ENCODE measurements around the gene SLC7A8.

SLC7A8 gene

DNA sequence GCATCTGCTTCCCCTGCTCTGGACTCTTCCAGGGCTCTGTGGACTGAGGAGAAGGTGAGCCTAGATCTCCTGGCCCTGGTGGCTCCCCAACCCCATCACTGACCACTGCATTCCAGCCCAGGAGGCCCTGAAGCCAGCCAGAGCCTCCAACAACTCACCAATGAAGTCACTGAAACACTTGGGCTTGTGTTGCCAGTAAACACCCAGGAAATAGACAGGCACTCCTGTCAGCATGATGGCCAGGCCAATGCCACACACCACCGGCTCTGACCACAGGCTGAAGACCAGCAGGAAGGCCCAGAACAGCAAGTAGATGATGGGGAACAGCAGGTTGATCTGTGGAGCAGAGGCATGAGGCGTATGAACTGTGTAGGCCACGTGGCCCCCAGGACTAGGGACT, 55.6 kb downstream of the SLC7A8 start:
- DNase-seq (ENCODE audit: low spot score): no peak
- TF ChIP-seq, protein P1, sequence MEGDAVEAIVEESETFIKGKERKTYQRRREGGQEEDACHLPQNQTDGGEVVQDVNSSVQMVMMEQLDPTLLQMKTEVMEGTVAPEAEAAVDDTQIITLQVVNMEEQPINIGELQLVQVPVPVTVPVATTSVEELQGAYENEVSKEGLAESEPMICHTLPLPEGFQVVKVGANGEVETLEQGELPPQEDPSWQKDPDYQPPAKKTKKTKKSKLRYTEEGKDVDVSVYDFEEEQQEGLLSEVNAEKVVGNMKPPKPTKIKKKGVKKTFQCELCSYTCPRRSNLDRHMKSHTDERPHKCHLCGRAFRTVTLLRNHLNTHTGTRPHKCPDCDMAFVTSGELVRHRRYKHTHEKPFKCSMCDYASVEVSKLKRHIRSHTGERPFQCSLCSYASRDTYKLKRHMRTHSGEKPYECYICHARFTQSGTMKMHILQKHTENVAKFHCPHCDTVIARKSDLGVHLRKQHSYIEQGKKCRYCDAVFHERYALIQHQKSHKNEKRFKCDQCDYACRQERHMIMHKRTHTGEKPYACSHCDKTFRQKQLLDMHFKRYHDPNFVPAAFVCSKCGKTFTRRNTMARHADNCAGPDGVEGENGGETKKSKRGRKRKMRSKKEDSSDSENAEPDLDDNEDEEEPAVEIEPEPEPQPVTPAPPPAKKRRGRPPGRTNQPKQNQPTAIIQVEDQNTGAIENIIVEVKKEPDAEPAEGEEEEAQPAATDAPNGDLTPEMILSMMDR (IDR thresholded peaks at IDR 0.05; ENCODE audit: extremely low read depth, missing control alignments): no peak

DNA sequence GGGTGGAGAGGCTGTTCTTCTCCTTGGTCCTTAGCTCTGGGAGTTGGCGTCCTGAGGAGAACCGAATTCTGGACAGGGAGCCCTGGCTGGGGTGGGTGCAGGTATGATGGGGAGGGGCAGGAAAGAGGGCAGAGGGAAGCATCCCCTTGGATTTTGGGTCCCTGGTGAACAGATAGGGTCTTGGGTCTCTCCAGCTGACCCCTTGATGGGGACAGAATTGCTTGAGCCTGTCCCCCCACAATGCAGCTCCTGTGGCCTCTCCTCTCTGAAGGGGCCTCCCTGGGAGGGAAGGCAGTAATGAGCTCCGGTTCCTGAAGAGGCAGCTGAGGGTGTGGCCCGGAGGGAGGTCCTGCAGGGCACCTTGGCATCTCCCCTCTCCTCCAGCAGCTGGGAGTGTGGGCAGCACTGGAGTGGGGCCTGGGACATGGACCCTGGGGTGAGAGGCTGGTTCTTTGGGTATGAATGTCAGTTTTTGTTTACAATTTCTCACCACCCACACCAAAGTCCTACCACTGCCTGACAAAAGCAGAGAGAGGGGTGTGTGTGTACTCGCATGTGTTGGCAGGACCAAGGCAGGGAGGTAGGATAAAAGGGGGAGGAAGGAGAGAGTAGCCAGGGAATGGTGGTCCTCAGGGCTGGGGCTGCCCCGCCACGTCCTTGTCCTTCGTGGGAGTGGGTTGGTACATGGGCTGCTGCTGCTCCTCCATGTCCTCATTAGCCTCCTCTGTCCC, 56.7 kb downstream of the SLC7A8 start:
- TF ChIP-seq, protein P1 (IDR thresholded peaks at IDR 0.05; ENCODE audit: extremely low read depth, missing control alignments): no peak
- DNase-seq (ENCODE audit: low spot score): no peak

DNA sequence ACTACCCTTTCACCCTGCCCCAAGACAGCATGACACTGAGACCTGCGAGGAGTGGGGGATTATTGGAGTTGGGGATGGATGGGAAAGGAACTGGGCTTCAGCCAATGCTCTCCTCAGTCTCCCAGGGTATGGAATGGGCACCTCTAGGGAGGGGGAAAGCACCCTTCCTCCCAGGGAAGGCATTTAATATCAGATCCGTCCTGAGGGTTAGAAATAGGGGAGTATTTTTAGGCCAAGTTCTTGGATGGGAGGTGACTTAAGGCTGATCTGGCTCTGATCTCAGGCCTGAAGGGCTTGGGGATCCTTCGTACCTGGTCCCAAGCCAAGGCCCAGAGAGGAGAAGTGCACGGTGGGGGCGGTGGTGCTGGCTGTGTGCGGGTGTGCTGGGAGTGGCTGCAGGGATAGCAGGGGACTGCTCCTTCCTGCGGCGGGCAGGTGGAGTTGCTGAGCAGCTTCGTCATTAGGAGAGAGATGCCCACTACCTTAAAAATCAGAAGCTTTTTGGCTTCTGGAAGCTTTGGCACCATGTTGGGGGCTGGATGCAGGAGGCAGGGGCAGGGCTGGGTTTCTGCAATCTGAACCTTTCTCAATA, 57.4 kb downstream of the SLC7A8 start:
- TF ChIP-seq, protein P1 (IDR thresholded peaks at IDR 0.05; ENCODE audit: extremely low read depth, missing control alignments): no peak
- no peak for DNase-seq (ENCODE audit: low spot score)

DNA sequence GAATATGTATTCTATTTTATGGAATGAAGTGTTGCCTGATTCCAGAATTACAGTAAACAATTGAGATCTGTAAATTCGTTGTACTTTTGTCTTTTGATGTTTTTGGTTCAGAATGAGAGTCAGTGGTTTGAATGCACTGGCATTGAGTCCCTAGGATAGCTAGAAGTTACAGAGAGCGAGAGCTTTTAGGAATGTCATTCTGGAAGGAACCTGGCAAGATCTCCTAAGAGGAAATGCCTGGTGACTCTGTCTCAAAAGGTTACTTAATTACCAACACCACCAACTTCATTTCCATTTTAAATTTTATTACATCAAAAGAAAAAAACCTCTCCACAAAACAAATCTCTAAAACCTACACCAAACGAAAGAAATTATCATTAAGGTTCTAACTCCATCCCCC, 58.4 kb downstream of the SLC7A8 start:
- DNase-seq (ENCODE audit: low spot score): no peak
- TF ChIP-seq, protein P1 (IDR thresholded peaks at IDR 0.05; ENCODE audit: extremely low read depth, missing control alignments): no peak

DNA sequence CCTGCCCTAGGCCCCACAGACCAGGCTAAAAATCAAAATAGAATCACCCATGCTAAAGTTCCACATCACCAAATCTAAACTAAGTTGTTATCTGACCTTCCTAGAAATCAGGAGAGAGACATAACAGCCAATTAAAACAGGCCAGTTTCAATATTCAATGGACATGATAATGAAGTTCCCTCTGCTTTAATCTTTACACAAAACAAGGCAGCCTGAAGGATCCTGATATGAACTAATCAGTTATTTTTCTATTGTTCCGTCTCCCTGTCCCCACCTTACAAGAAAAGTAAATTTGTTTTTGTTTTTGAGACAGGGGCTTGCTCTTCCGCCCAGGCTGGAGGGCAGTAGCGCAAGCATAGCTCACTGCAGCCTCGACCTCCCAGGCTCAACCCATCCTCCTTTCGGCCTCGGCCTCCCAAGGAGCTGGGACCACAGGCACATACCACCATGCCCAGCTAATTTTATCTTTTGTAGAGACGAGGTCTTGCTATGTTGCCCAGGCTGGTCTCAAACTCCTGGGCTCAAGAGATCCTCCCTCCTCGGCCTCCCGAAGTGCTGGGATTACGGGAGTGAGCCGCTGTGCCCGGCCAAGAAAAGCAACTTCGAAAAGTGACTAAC, 59.0 kb downstream of the SLC7A8 start:
- DNase-seq (ENCODE audit: low spot score): no peak
- TF ChIP-seq, protein P1 (IDR thresholded peaks at IDR 0.05; ENCODE audit: extremely low read depth, missing control alignments): no peak

DNA sequence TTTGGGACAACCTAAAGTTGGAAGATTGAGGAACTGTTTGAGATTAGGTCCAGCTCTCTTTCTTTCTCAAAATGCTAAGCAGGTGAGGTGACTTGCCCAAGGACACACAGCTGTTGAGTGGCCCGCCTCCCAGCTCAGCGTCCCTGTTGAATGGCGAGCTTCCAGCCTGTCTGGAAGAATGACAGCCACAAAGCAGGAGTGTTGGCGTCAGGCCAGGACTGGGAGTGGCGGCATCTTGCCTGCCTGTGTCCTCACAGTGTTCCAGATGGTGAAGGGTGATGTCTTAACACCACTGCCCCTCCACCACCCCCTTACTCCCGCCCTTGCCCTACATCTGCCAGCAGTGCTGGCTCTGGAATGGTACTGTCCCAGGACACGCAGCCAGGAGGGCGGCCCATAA, 60.0 kb downstream of the SLC7A8 start:
- TF ChIP-seq, protein P1 (IDR thresholded peaks at IDR 0.05; ENCODE audit: extremely low read depth, missing control alignments): no peak
- no peak for DNase-seq (ENCODE audit: low spot score)

DNA sequence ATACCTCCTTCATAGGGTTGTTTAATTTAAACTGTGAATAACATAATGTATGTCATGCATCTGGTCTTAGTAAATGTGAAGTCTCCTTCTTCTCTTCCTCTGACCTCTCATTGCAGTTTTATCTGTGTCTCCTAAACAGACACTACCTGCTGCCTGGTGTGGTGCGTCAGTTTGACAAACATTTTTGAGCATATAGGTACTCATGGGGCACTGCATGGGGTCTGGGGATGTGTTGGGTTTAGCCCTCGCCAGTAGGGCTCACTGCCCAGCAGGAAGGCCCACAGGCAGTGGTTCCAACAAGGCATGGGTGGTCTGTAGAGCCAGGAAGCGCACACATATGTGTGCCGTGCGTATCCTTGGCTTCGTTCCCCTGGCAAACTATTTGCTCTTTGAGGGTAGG, 61.4 kb downstream of the SLC7A8 start:
- TF ChIP-seq, protein P1 (IDR thresholded peaks at IDR 0.05; ENCODE audit: extremely low read depth, missing control alignments): no peak
- no peak for DNase-seq (ENCODE audit: low spot score)

Measured in GM20000 (cell line).